DMS153 (cell line): Measurements from ENCODE around the gene HPGD.

Experiments used
- DNase-seq: peaks from one replicate; lab custom pipeline; 2025; lab: John Stamatoyannopoulos, UW

The HPGD gene

DNA sequence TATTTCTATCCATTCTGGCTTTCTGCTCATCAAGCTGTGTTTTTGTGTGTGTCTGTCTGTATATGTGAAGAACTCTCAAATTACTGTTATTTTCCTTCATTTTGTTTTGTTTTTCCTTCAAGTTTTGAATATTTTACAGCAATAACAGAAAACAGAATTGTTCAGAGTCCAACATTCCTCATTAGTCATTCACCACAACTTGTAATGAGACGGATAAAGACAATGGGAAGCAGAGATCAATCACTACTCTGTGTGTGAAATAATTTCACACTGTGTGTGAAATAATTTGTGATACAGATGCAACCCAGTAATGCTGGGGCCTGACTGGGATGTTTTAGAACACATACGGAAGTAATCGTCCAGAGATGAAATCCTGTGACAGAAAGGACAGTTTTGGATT lies 55.2 kb downstream of the HPGD start:
- DNase-seq: no peak

- DNase-seq: no peak
Observed at GRCh38 chr4:174464949-174465348, 57.3 kb downstream of the HPGD start.

DNA sequence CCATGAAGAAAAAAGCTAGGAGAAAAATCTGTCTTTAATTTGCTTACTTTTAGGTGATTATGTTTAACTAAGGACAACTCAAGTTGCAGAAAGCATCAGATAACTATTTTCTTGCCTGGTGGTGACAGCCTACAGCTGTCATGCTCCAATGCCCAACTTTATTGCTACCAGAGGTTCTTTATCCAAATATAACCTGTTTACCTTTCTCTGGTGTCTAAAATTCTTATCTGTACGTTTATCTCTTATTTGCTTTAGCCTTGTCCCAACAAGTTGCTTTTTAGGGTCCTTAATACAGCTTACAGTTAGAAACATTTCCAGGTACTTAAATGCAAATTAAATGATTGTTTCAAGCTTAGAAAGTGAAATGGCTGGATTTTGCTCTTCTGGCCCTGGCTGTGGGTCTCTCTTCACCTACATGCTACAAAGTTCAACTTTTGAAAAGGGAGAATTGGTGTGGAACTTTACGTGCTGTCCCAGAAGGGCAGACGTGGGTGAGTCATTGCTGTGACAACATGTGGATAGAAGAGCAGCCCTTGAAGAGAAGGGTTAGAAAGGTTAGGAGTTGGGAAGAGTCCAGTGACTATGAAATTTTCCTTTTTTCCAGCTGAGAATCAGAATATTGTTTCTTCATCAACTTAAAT lies 60.7 kb downstream of the HPGD start:
- peak; percentile 19 for DNase-seq

- DNase-seq: no peak
Observed at GRCh38 chr4:174460684-174461083, 61.6 kb downstream of the HPGD start.

- DNase-seq: no peak
Observed at GRCh38 chr4:174457468-174457867, 64.8 kb downstream of the HPGD start.

DNA sequence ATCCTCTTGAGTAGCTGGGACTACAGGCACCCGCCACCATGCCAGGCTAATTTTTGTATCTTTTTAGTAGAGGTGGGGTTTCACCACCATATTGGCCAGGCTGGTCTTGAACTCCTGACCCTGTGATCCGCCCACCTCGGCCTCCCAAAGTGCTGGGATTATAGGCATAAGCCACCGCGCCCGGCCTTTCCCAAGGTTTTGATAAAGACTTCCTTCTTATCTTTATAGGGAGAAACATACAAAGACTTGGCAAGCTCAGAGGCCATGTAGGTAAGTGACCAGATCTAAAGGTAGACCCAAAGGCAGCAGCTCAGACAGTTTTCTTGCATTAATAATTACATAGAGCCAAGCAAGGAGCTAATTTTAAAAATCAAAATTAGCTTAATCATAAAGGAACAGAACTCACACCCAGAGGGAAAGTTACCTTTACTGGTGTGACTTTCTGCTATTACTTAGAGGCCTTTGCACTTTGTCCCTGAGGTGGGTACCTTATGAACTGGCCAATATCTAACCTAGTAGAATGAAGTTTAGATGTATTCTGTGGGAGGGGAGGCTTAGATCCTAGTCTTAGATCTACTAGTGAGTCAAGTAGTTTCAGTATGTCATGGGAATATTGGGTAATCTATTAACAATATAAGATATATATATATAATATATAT lies 67.3 kb downstream of the HPGD start:
- no peak for DNase-seq

GRCh38 chr4:174451718-174452296 lies 70.5 kb downstream of the HPGD start:
- DNase-seq: no peak

DNA sequence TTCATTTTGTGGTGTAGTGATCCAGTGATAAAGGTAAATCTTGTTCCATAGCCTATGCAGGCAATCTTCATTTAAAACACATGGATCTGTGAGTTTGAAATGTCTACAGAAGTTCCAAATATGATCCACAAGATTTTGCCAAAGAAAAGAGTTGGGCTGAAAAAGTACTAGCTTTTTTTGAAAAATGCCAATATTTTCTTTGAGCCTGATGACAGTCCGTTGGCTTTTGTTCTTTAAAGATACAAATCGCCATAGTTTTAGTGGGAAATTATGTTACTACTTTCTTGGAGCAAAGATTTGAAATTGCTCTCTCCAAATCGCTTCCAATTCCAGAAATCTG lies 71.5 kb downstream of the HPGD start:
- no peak for DNase-seq

- no peak for DNase-seq
Observed at GRCh38 chr4:174449944-174450785, 72.1 kb downstream of the HPGD start.

DNA sequence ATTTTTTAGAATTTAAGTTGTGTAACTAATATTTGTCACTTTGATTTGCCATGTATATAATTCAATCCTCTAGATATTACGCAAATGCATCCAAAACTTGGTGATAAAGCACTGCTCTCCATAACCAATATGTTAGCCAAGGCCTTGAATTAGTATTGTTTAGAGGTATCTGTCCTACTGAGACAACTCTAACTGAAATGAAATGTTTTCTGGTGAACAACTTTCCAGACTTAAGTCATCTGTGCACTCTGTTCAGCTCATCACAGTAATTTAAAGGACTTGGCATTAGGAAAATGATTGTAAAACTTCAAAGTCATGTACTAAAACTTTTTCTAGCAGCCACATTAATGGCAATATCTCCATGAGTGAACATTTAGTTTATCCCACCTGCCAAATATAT lies 73.1 kb downstream of the HPGD start:
- no peak for DNase-seq

DNA sequence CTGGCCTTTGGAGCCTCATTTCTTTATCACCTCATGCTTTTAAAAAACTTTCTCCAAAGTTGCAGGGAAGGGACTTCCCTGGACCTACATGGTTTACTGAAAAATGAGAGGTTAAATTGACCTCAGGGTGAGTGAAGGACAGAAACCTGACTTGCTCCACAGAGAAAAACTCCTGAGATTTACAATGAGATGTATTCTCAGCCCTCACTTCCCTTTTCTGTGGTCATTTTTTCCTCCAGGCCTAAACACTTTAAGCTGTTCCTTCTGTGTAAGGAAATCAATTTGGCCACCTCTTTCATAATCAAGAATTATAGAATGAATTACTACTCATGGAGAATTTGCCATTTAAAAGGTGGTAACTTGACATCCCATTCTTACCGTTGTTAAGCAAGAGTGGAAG lies 77.9 kb downstream of the HPGD start:
- DNase-seq: no peak
